ENCODE measurements around the gene CNTNAP2.

CNTNAP2 gene

DNA sequence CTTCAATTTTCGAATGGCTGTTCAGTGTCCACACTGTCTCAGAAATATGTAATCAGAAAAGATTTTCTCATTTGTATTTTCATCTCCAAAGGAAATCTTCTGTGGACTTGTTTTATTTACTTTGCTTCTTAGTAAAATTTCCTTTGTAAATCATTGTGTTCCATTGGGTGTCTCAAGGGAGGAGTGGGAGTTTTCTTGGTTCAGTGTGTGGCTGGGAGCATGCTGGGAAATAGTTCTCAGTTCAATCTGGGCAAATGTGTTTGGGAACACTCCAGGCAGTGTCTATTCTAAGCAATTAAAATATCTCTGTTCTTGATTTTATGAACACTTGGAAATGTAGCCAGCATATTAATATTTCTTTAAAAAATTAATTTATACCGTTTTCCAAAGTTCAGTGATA is 1019.8 kb downstream of the CNTNAP2 start:
- Histone ChIP-seq H3K36me3 (ENCODE audit: insufficient read depth) (no peaks in the 10 kb centered on the region), H3K4me1 (ENCODE audit: low read depth, poor library complexity, severe bottlenecking) (no peaks in the 10 kb centered on the region), H2AFZ (ENCODE audit: low read depth) (no peak overlapping the region), H3K79me2 (ENCODE audit: insufficient read depth, low read depth) (no peaks in the 10 kb centered on the region), H3K4me3 (IDR thresholded peaks at IDR 0.05; ENCODE audit: insufficient read depth, low read depth, low read length) (no peak overlapping the region), H4K20me1 (ENCODE audit: insufficient read depth) (no peaks in the 10 kb centered on the region), H3K9ac (no peak overlapping the region), H3K4me2 (no peak overlapping the region), H3K27ac (no peak overlapping the region), H3K27me3 (ENCODE audit: insufficient read depth, low read depth) (no peaks in the 10 kb centered on the region)
- TF ChIP-seq, protein P1, sequence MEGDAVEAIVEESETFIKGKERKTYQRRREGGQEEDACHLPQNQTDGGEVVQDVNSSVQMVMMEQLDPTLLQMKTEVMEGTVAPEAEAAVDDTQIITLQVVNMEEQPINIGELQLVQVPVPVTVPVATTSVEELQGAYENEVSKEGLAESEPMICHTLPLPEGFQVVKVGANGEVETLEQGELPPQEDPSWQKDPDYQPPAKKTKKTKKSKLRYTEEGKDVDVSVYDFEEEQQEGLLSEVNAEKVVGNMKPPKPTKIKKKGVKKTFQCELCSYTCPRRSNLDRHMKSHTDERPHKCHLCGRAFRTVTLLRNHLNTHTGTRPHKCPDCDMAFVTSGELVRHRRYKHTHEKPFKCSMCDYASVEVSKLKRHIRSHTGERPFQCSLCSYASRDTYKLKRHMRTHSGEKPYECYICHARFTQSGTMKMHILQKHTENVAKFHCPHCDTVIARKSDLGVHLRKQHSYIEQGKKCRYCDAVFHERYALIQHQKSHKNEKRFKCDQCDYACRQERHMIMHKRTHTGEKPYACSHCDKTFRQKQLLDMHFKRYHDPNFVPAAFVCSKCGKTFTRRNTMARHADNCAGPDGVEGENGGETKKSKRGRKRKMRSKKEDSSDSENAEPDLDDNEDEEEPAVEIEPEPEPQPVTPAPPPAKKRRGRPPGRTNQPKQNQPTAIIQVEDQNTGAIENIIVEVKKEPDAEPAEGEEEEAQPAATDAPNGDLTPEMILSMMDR (conservative IDR thresholded peaks at IDR 0.05; ENCODE audit: low read depth, low read length) = no peak

DNA sequence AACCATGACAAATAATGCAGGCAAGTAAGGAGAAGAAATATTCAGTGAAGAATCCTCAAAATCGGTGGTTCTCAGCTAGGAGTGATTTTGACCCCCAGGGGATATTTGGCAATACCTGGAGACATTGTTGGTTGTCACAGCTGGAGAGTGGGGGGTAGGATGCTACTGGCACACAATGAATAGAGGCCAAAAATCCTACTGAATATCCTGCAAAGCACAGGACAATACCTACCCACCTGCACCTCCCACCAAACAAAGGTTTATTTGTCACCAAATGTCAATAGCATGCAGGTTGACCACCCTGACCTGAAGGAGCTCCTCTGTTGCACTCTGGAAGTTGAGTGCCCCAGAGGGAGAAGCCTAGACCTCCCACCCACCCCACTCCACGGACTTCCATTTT is 1028.6 kb downstream of the CNTNAP2 start:
- H3K79me2 ChIP-seq (ENCODE audit: insufficient read depth, low read depth) = no peaks in the 10 kb centered on the region
- no peaks in the 10 kb centered on the region for H4K20me1 ChIP-seq (ENCODE audit: insufficient read depth)
- H3K4me1 ChIP-seq (ENCODE audit: low read depth, poor library complexity, severe bottlenecking) = no peaks in the 10 kb centered on the region
- no peaks in the 10 kb centered on the region for H3K36me3 ChIP-seq (ENCODE audit: insufficient read depth)
- H3K27me3 ChIP-seq (ENCODE audit: insufficient read depth, low read depth) = no peaks in the 10 kb centered on the region
- H3K4me3 ChIP-seq (IDR thresholded peaks at IDR 0.05; ENCODE audit: insufficient read depth, low read depth, low read length) = no peak overlapping the region
- no peak overlapping the region for H3K27ac ChIP-seq
- H3K9ac ChIP-seq = no peak overlapping the region
- no peak overlapping the region for H2AFZ ChIP-seq (ENCODE audit: low read depth)
- TF ChIP-seq, protein P1 (conservative IDR thresholded peaks at IDR 0.05; ENCODE audit: low read depth, low read length) = no peak
- H3K4me2 ChIP-seq = no peak overlapping the region

DNA sequence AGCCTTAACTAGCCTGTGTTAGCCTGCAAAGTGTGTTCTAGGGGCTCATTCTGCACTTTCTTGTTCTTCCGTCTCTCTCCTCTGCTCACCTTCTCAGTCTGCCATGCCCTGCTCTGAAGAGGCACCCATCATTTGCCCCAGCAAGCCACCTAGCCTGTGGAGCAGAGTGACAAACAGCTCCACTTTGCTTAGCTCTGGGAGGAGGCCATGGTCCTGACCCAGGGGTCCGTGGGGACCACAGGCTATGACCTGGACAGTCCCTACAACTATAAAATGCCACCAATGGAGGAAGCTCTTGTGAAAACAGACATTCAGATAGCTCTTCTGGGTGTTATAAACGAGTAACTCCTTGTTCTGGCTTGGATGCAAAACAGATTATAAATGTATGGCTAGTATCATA is 1029.6 kb downstream of the CNTNAP2 start:
- no peaks in the 10 kb centered on the region for H3K27me3 ChIP-seq (ENCODE audit: insufficient read depth, low read depth)
- H3K4me3 ChIP-seq (IDR thresholded peaks at IDR 0.05; ENCODE audit: insufficient read depth, low read depth, low read length) = no peak overlapping the region
- no peaks in the 10 kb centered on the region for H3K4me1 ChIP-seq (ENCODE audit: low read depth, poor library complexity, severe bottlenecking)
- no peak overlapping the region for H3K9ac ChIP-seq
- H3K79me2 ChIP-seq (ENCODE audit: insufficient read depth, low read depth) = no peaks in the 10 kb centered on the region
- no peak overlapping the region for H3K4me2 ChIP-seq
- no peak overlapping the region for H2AFZ ChIP-seq (ENCODE audit: low read depth)
- H3K27ac ChIP-seq = no peak overlapping the region
- TF ChIP-seq, protein P1 (conservative IDR thresholded peaks at IDR 0.05; ENCODE audit: low read depth, low read length) = no peak
- H4K20me1 ChIP-seq (ENCODE audit: insufficient read depth) = no peaks in the 10 kb centered on the region
- H3K36me3 ChIP-seq (ENCODE audit: insufficient read depth) = no peaks in the 10 kb centered on the region

DNA sequence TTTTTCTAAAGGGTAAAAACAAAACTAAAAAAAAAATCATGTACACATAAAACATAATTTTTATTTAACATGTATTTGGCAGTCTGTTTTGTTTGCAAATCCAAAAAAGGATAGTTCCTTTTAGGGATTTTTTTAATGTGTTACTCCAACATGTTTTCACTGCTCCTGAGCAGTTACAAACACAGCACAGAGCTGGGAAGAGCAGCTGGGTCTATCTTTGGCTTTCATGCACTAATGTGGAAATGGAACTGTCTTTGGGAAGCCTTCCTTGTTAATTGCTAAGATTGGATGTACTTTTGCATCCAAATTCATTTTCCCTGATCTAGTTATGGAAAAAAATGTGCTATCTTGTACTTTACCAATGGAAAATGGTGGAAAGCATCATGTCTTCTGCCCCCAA is 1035.1 kb downstream of the CNTNAP2 start:
- Histone ChIP-seq H4K20me1 (ENCODE audit: insufficient read depth) (no peaks in the 10 kb centered on the region), H3K4me1 (ENCODE audit: low read depth, poor library complexity, severe bottlenecking) (peaks cover 26% of the 10 kb centered on the region), H3K9ac (no peak overlapping the region), H3K27me3 (ENCODE audit: insufficient read depth, low read depth) (no peaks in the 10 kb centered on the region), H3K36me3 (ENCODE audit: insufficient read depth) (no peaks in the 10 kb centered on the region), H3K4me3 (IDR thresholded peaks at IDR 0.05; ENCODE audit: insufficient read depth, low read depth, low read length) (no peak overlapping the region), H3K4me2 (no peak overlapping the region), H3K27ac (no peak overlapping the region), H2AFZ (ENCODE audit: low read depth) (no peak overlapping the region), H3K79me2 (ENCODE audit: insufficient read depth, low read depth) (no peaks in the 10 kb centered on the region)
- TF ChIP-seq, protein P1 (conservative IDR thresholded peaks at IDR 0.05; ENCODE audit: low read depth, low read length) = no peak

All from KMS-11 (cell line).